ENCODE results near the gene OSBPL5. TPM values are rescaled to one million over a fixed set of nuclear protein-coding genes. Genes with fewer than 3 reads are reported as not detected.

The OSBPL5 gene
- total RNA-seq, 3 donors from 2014 or later (not counting 1 experiment from before 2014, with no cell fraction given), result 375 to 522 (median 377) TPM

GRCh38 chr11:3181725-3182461, 16.8 kb upstream of the OSBPL5 start:
- Histone ChIP-seq H3K9me3 (ENCODE audit: control insufficient read depth, insufficient read depth, low read length) (no peaks in the 10 kb centered on the region), H3K4me3 (ENCODE audit: low read length) (no peak overlapping the region), H3K27ac (ENCODE audit: low read length) (no peak overlapping the region), H3K4me1 (ENCODE audit: control insufficient read depth, insufficient read depth, low read length) (no peaks in the 10 kb centered on the region), H3K27me3 (ENCODE audit: control insufficient read depth, insufficient read depth, low read length) (no peaks in the 10 kb centered on the region), H3K36me3 (ENCODE audit: control insufficient read depth, insufficient read depth, low read length) (no peaks in the 10 kb centered on the region)
- no peak overlapping the region for H3K4me3 Mint-ChIP-seq
- no peaks in the 10 kb centered on the region for H3K36me3 Mint-ChIP-seq
- peaks cover 0 to 3% of the 10 kb centered on the region in 2 donors for H3K27me3 Mint-ChIP-seq (ENCODE audit: low read depth in 2 of 2)
- H3K4me1 Mint-ChIP-seq, result no peaks in the 10 kb centered on the region
- WGBS (ENCODE audit: insufficient coverage), result 92% methylated on average over 11 of the region's 12 CpGs
- ATAC-seq, result no peak
- H3K27ac Mint-ChIP-seq, result no peak overlapping the region
- intact Hi-C loops (cut with micrococcal nuclease), result no loop called here
- H3K9me3 Mint-ChIP-seq, result no peaks in the 10 kb centered on the region
- no peak for DNase-seq
- no peak for TF ChIP-seq CTCF (IDR thresholded peaks at IDR 0.05)

- Mint-ChIP-seq H3K4me3 (no peak overlapping the region), H3K9me3 (peaks cover 0 to under 1% of the 10 kb centered on the region in 2 donors), H3K27me3 (ENCODE audit: low read depth in 2 of 2) (peaks cover 0 to 3% of the 10 kb centered on the region in 2 donors), H3K27ac (no peak overlapping the region), H3K4me1 (peaks cover 0 to 2% of the 10 kb centered on the region in 2 donors), H3K36me3 (no peaks in the 10 kb centered on the region)
- H3K9me3 ChIP-seq (ENCODE audit: control insufficient read depth, insufficient read depth, low read length), result peaks cover 6% of the 10 kb centered on the region
- DNase-seq, result no peak
- no peaks in the 10 kb centered on the region for H3K4me1 ChIP-seq (ENCODE audit: control insufficient read depth, insufficient read depth, low read length)
- no peaks in the 10 kb centered on the region for H3K36me3 ChIP-seq (ENCODE audit: control insufficient read depth, insufficient read depth, low read length)
- intact Hi-C loops (cut with micrococcal nuclease), result no loop called here
- H3K4me3 ChIP-seq (ENCODE audit: low read length), result no peak overlapping the region
- H3K27ac ChIP-seq (ENCODE audit: low read length), result no peak overlapping the region
- no peak for ATAC-seq
- H3K27me3 ChIP-seq (ENCODE audit: control insufficient read depth, insufficient read depth, low read length), result no peaks in the 10 kb centered on the region
- TF ChIP-seq CTCF (IDR thresholded peaks at IDR 0.05), result no peak
- WGBS (ENCODE audit: insufficient coverage), result 91% methylated on average over 5 of the region's 5 CpGs
These were observed 15.8 kb upstream of the OSBPL5 start for GRCh38 chr11:3180869-3181268.

DNA sequence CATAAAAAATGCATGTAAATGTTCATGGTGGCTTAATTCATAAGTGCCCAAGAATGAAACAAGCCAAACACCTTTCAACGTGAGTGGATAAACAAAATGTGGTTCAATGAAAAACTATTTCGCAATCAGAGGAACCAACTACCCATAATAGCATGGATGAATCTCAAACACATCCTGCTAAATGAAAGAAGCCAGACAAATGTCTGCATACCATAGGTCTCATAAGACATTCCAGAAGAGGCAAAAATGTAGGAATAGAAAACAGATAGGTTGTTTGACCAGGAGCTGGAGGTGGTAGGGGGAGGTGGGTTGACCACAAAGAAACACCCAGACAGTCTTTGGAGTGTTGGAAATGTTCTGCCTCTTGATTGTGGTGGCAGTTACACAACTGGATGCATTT, 13.2 kb upstream of the OSBPL5 start:
- Histone ChIP-seq H3K9me3 (ENCODE audit: control insufficient read depth, insufficient read depth, low read length) (peaks cover 6% of the 10 kb centered on the region), H3K4me1 (ENCODE audit: control insufficient read depth, insufficient read depth, low read length) (no peaks in the 10 kb centered on the region), H3K27me3 (ENCODE audit: control insufficient read depth, insufficient read depth, low read length) (no peaks in the 10 kb centered on the region), H3K36me3 (ENCODE audit: control insufficient read depth, insufficient read depth, low read length) (no peaks in the 10 kb centered on the region), H3K27ac (ENCODE audit: low read length) (no peak overlapping the region), H3K4me3 (ENCODE audit: low read length) (no peak overlapping the region)
- intact Hi-C loops (cut with micrococcal nuclease), result no loop called here
- Mint-ChIP-seq H3K36me3 (no peaks in the 10 kb centered on the region), H3K4me3 (no peak overlapping the region), H3K27me3 (ENCODE audit: low read depth in 2 of 2) (peaks cover 0 to 3% of the 10 kb centered on the region in 2 donors), H3K27ac (no peak overlapping the region), H3K9me3 (peaks cover 0 to 5% of the 10 kb centered on the region in 2 donors), H3K4me1 (peaks cover 0 to 9% of the 10 kb centered on the region in 2 donors)
- WGBS (ENCODE audit: insufficient coverage), result no CpG with 5 or more reads among the region's 2 CpGs
- TF ChIP-seq CTCF (IDR thresholded peaks at IDR 0.05), result no peak
- DNase-seq (no peak), ATAC-seq (no peak)

DNA sequence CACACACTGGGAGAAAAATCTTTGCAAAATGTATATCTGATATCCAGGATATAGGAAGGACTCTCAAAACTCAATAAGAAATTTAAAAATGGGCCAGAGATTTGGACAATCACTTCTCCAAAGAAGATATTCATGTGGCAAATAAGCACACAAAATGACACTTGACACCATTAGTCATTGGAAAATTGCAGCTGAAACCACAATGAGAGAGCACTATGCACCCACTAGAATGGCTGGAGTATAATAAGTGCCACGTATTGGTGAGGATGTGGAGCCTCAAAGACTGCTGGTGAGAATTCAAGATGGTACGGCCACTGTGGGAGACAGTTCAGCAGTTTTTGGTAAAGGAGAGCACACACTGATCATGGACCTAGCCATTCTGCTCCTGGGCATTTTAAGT, 12.8 kb upstream of the OSBPL5 start:
- H3K36me3 Mint-ChIP-seq, result no peaks in the 10 kb centered on the region
- Histone ChIP-seq H3K36me3 (ENCODE audit: control insufficient read depth, insufficient read depth, low read length) (no peaks in the 10 kb centered on the region), H3K27me3 (ENCODE audit: control insufficient read depth, insufficient read depth, low read length) (no peaks in the 10 kb centered on the region), H3K27ac (ENCODE audit: low read length) (no peak overlapping the region), H3K9me3 (ENCODE audit: control insufficient read depth, insufficient read depth, low read length) (peaks cover 6% of the 10 kb centered on the region), H3K4me1 (ENCODE audit: control insufficient read depth, insufficient read depth, low read length) (no peaks in the 10 kb centered on the region), H3K4me3 (ENCODE audit: low read length) (no peak overlapping the region)
- H3K27ac Mint-ChIP-seq, result no peak overlapping the region
- intact Hi-C loops (cut with micrococcal nuclease), result no loop called here
- no peak for ATAC-seq
- H3K4me3 Mint-ChIP-seq, result no peak overlapping the region
- peaks cover 0 to 5% of the 10 kb centered on the region in 2 donors for H3K9me3 Mint-ChIP-seq
- no peak for TF ChIP-seq CTCF (IDR thresholded peaks at IDR 0.05)
- H3K4me1 Mint-ChIP-seq, result peaks cover 0 to 9% of the 10 kb centered on the region in 2 donors
- no peak for DNase-seq
- peaks cover 0 to 3% of the 10 kb centered on the region in 2 donors for H3K27me3 Mint-ChIP-seq (ENCODE audit: low read depth in 2 of 2)
- WGBS (ENCODE audit: insufficient coverage), result 61% methylated on average over 2 of the region's 2 CpGs
